Measurements from ENCODE around the gene TAF3. TPM values are rescaled to one million over a fixed set of nuclear protein-coding genes. Genes with fewer than 3 reads are reported as not detected.
A peak's percentile ranks its signal among the peaks of the same experiment; 100 is the strongest.

TAF3 gene
- total RNA-seq, 1 experiment from 2014 or later = 1.3 TPM

GRCh38 chr10:7952266-7952665 is 134.0 kb downstream of the TAF3 start:
- in situ Hi-C loops (cut with HindIII; ENCODE audit: low sequenced_read_pairs) = no loop called here
- no peak for DNase-seq (ENCODE audit: low spot score)

- DNase-seq (ENCODE audit: low spot score) = no peak
- in situ Hi-C loops (cut with HindIII; ENCODE audit: low sequenced_read_pairs) = no loop called here
These were observed 135.1 kb downstream of the TAF3 start for GRCh38 chr10:7953447-7953846.

- in situ Hi-C loops (cut with HindIII; ENCODE audit: low sequenced_read_pairs) = no loop called here
- DNase-seq (ENCODE audit: low spot score) = no peak
These were observed 137.1 kb downstream of the TAF3 start for GRCh38 chr10:7955446-7955845.

- in situ Hi-C loops (cut with HindIII; ENCODE audit: low sequenced_read_pairs) = no loop called here
- no peak for DNase-seq (ENCODE audit: low spot score)
These were observed 138.2 kb downstream of the TAF3 start for GRCh38 chr10:7956508-7956907.

- in situ Hi-C loops (cut with HindIII; ENCODE audit: low sequenced_read_pairs) = no loop called here
- DNase-seq (ENCODE audit: low spot score) = no peak
These were observed 139.3 kb downstream of the TAF3 start for GRCh38 chr10:7957591-7957990.

GRCh38 chr10:7958442-7958841 is 140.1 kb downstream of the TAF3 start:
- in situ Hi-C loops (cut with HindIII; ENCODE audit: low sequenced_read_pairs) = no loop called here
- DNase-seq (ENCODE audit: low spot score) = no peak

- no peak for DNase-seq (ENCODE audit: low spot score)
- in situ Hi-C loops (cut with HindIII; ENCODE audit: low sequenced_read_pairs) = no loop called here
These were observed 141.8 kb downstream of the TAF3 start for GRCh38 chr10:7960108-7960507.

GRCh38 chr10:7962592-7962991 is 144.3 kb downstream of the TAF3 start:
- in situ Hi-C loops (cut with HindIII; ENCODE audit: low sequenced_read_pairs) = no loop called here
- DNase-seq (ENCODE audit: low spot score) = no peak

GRCh38 chr10:7965457-7965856 is 147.2 kb downstream of the TAF3 start:
- in situ Hi-C loops (cut with HindIII; ENCODE audit: low sequenced_read_pairs) = no loop called here
- no peak for DNase-seq (ENCODE audit: low spot score)

- in situ Hi-C loops (cut with HindIII; ENCODE audit: low sequenced_read_pairs) = no loop called here
- no peak for DNase-seq (ENCODE audit: low spot score)
These were observed 148.7 kb downstream of the TAF3 start for GRCh38 chr10:7967035-7967434.

GRCh38 chr10:7968510-7969112 is 150.3 kb downstream of the TAF3 start:
- in situ Hi-C loops (cut with HindIII; ENCODE audit: low sequenced_read_pairs) = no loop called here
- no peak for DNase-seq (ENCODE audit: low spot score)

- in situ Hi-C loops (cut with HindIII; ENCODE audit: low sequenced_read_pairs) = no loop called here
- peak; percentile 25 for DNase-seq (ENCODE audit: low spot score)
These were observed 151.3 kb downstream of the TAF3 start for GRCh38 chr10:7969623-7970022.

- DNase-seq (ENCODE audit: low spot score) = no peak
- in situ Hi-C loops (cut with HindIII; ENCODE audit: low sequenced_read_pairs) = no loop called here
These were observed 153.6 kb downstream of the TAF3 start for GRCh38 chr10:7971949-7972348.

GRCh38 chr10:7972367-7972766 is 154.1 kb downstream of the TAF3 start:
- DNase-seq (ENCODE audit: low spot score) = no peak
- in situ Hi-C loops (cut with HindIII; ENCODE audit: low sequenced_read_pairs) = no loop called here

- no peak for DNase-seq (ENCODE audit: low spot score)
- in situ Hi-C loops (cut with HindIII; ENCODE audit: low sequenced_read_pairs) = no loop called here
These were observed 161.9 kb downstream of the TAF3 start for GRCh38 chr10:7980196-7980595.

GRCh38 chr10:7982727-7983126 is 164.4 kb downstream of the TAF3 start:
- in situ Hi-C loops (cut with HindIII; ENCODE audit: low sequenced_read_pairs) = no loop called here
- DNase-seq (ENCODE audit: low spot score) = no peak

- no peak for DNase-seq (ENCODE audit: low spot score)
These were observed 166.0 kb downstream of the TAF3 start for GRCh38 chr10:7984325-7984724.

GRCh38 chr10:7984896-7985295 is 166.6 kb downstream of the TAF3 start:
- DNase-seq (ENCODE audit: low spot score) = no peak
- in situ Hi-C loops (cut with HindIII; ENCODE audit: low sequenced_read_pairs) = no loop called here

More at GRCh38 chr10:7984325-7984724, 166.0 kb downstream of the TAF3 start:
- in situ Hi-C loops (cut with HindIII; ENCODE audit: low sequenced_read_pairs) = no loop called here

GRCh38 chr10:7986851-7987250 is 168.5 kb downstream of the TAF3 start:
- in situ Hi-C loops (cut with HindIII; ENCODE audit: low sequenced_read_pairs) = no loop called here

GRCh38 chr10:7988989-7989388 is 170.7 kb downstream of the TAF3 start:
- DNase-seq (ENCODE audit: low spot score) = no peak

More at GRCh38 chr10:7986851-7987250, 168.5 kb downstream of the TAF3 start:
- no peak for DNase-seq (ENCODE audit: low spot score)

GRCh38 chr10:7998831-7999230 is 180.5 kb downstream of the TAF3 start:
- in situ Hi-C loops (cut with HindIII; ENCODE audit: low sequenced_read_pairs) = no loop called here
- no peak for DNase-seq (ENCODE audit: low spot score)

More at GRCh38 chr10:7988989-7989388, 170.7 kb downstream of the TAF3 start:
- in situ Hi-C loops (cut with HindIII; ENCODE audit: low sequenced_read_pairs) = no loop called here

All from G401 (cell line).